Gastroesophageal sphincter (tissue), 3 donors: ENCODE data around the gene DOK5.

Source experiments
- CTCF ChIP-seq, 4 experiments: fragments of 200-600 bp in 2 of 4; fragments of 450-650 bp in 2 of 4; sonication (generic) in 1 of 4; IDR thresholded peaks; one replicate each; pipeline ENCODE4 v1.5.1; 2017 to 2019; ENCODE audit warnings: antibody characterized with exemption in 4 of 4, mild to moderate bottlenecking in 2 of 4, moderate library complexity in 2 of 4
- EP300 ChIP-seq: sonication (generic); formaldehyde crosslinking; IDR thresholded peaks from one replicate; pipeline ENCODE4 v1.6.1; 2017; ENCODE audit warnings: antibody characterized with exemption, mild to moderate bottlenecking
- POLR2A ChIP-seq, 2 donors: fragments of 450-650 bp; IDR thresholded peaks; one replicate each; pipeline ENCODE4 v1.6.1; 2017; ENCODE audit warnings: antibody characterized with exemption in 2 of 2, mild to moderate bottlenecking in 2 of 2, moderate library complexity in 1 of 2

- no peak for TF ChIP-seq CTCF (IDR thresholded peaks at IDR 0.05)
- no peak for TF ChIP-seq POLR2A (IDR thresholded peaks at IDR 0.05)
- TF ChIP-seq EP300, result no peak
Measured at GRCh38 chr20:54606380-54606779, 131.0 kb downstream of the DOK5 start.
